GM12892 (cell line): ENCODE data around the gene UBXN2A.

Experiments
- POLR2A ChIP-seq: IDR thresholded peaks from 2 replicates; pipeline ENCODE4 v1.6.1; 2011; ENCODE audit warnings: low read depth, low read length, control low read depth
- POLR2AphosphoS5 ChIP-seq: IDR thresholded peaks from 2 replicates; pipeline ENCODE4 v1.6.1; 2011; ENCODE audit warnings: low read depth, low read length, control low read depth
- TAF1 ChIP-seq: IDR thresholded peaks from 2 replicates; pipeline ENCODE4 v1.6.1; 2011; ENCODE audit warnings: low read depth, mild to moderate bottlenecking, control low read depth, low read length, borderline replicate concordance

DNA sequence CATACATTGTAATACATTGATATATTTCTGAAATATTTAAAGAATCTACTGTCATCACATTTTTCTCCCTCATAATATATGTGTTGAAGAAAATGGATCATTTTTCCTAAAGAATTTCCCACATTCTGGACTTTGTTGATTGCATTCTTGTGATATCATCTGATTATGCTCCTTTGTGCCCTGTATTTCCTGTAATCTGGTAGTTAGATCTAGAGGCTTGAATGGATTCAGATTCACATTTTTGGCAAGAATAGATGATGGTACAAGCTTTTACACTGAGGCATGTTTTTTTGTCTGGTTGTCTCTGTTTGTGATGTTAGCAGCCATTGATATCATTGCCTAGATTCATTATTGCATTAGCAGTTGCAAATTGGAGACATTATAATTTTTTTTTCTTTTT is 13.4 kb downstream of the UBXN2A start:
- no peak for TF ChIP-seq TAF1
- no peak for TF ChIP-seq POLR2AphosphoS5
- no peak for TF ChIP-seq POLR2A
